HG02642 (cell line): Measurements from ENCODE around the gene SDK1.
"Not testable (repeated sequence)": the region's sequence is repeated elsewhere in the genome, so short reads cannot be mapped to it uniquely, and the experiment has no call there.

Source experiments
- ATAC-seq: cut with Tn5 transposase; IDR thresholded peaks from one replicate; pipeline ENCODE4 v1.9.1; 2021; ENCODE audit warnings: mild to moderate bottlenecking; ENCODE audit not compliant: unreplicated experiment, poor library complexity

SDK1 gene

GRCh38 chr7:3691478-3692158, 390.6 kb downstream of the SDK1 start:
- no peak for ATAC-seq

- ATAC-seq: no peak
Observed at GRCh38 chr7:3695602-3696001, 394.6 kb downstream of the SDK1 start.

- no peak for ATAC-seq
Observed at GRCh38 chr7:3696113-3696512, 395.1 kb downstream of the SDK1 start.

GRCh38 chr7:3697472-3697871, 396.4 kb downstream of the SDK1 start:
- ATAC-seq: no peak

- no peak for ATAC-seq
Observed at GRCh38 chr7:3705258-3705657, 404.2 kb downstream of the SDK1 start.

GRCh38 chr7:3706091-3706490, 405.0 kb downstream of the SDK1 start:
- not testable (repeated sequence) for ATAC-seq

- ATAC-seq: no peak
Observed at GRCh38 chr7:3710122-3710521, 409.1 kb downstream of the SDK1 start.

- ATAC-seq: no peak
Observed at GRCh38 chr7:3710531-3710930, 409.5 kb downstream of the SDK1 start.

GRCh38 chr7:3712841-3713240, 411.8 kb downstream of the SDK1 start:
- no peak for ATAC-seq

GRCh38 chr7:3721422-3721821, 420.4 kb downstream of the SDK1 start:
- no peak for ATAC-seq

GRCh38 chr7:3722396-3722922, 421.4 kb downstream of the SDK1 start:
- no peak for ATAC-seq

- ATAC-seq: no peak
Observed at GRCh38 chr7:3725155-3726059, 424.4 kb downstream of the SDK1 start.

GRCh38 chr7:3730276-3730675, 429.2 kb downstream of the SDK1 start:
- ATAC-seq: no peak

- ATAC-seq: no peak
Observed at GRCh38 chr7:3732395-3733005, 431.4 kb downstream of the SDK1 start.

- no peak for ATAC-seq
Observed at GRCh38 chr7:3733541-3734140, 432.6 kb downstream of the SDK1 start.

- ATAC-seq: no peak
Observed at GRCh38 chr7:3738964-3739363, 437.9 kb downstream of the SDK1 start.

GRCh38 chr7:3739983-3740382, 438.9 kb downstream of the SDK1 start:
- no peak for ATAC-seq

- ATAC-seq: no peak
Observed at GRCh38 chr7:3747467-3747866, 446.4 kb downstream of the SDK1 start.

- ATAC-seq: no peak
Observed at GRCh38 chr7:3748389-3748788, 447.3 kb downstream of the SDK1 start.

- no peak for ATAC-seq
Observed at GRCh38 chr7:3753868-3754267, 452.8 kb downstream of the SDK1 start.
